ENCODE measurements around the gene MSRB3. TPM values are rescaled to one million over a fixed set of nuclear protein-coding genes. Genes with fewer than 3 reads are reported as not detected.

The MSRB3 gene
- total and polyA plus RNA-seq, 2 experiments from 2014 or later, result 0.95 to 1.7 TPM

DNA sequence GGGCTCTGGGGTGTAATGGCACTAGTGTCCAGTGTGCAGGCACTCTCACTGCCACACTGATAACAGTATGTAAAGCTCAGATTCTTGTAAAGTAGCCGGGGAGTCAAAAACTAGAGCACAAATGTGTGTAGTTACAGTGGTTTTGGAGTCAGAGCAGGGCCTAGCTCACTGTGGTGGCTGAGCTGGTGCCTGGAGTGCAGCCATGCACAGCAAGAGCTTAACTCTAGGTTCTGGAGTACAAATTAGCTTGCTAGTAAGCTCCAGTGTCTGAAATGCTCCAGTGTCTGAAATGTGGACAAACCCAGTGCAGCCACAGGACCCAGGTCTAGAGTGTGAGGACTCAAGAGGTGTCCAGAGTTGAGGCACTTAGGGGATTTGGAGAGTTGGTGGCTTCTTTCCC lies 149.2 kb downstream of the MSRB3 start:
- H3F3A ChIP-seq (replicated peaks; ENCODE audit: low read depth), result no peaks in the 10 kb centered on the region
- H3K9me3 Mint-ChIP-seq, result no peaks in the 10 kb centered on the region
- no peak overlapping the region for H2AFZ ChIP-seq
- no peaks in the 10 kb centered on the region for H3K79me2 ChIP-seq (replicated peaks; ENCODE audit: insufficient read depth)
- H3K4me1 Mint-ChIP-seq, result peaks cover 20% of the 10 kb centered on the region
- DNase-seq (ENCODE audit: low spot score) (no peak), ATAC-seq (no peak)
- peaks cover 11% of the 10 kb centered on the region for H3K4me1 ChIP-seq (ENCODE audit: insufficient read depth)
- no peak overlapping the region for H3K4me3 ChIP-seq
- H3K27me3 Mint-ChIP-seq (ENCODE audit: insufficient read depth, low read depth, poor library complexity), result peaks cover 7% of the 10 kb centered on the region
- no peaks in the 10 kb centered on the region for H3K36me3 Mint-ChIP-seq (ENCODE audit: low read depth)
- no peak overlapping the region for H3K27ac ChIP-seq (ENCODE audit: low read depth)
- H3K4me2 ChIP-seq, result no peak overlapping the region
- H4K20me1 ChIP-seq (replicated peaks; ENCODE audit: insufficient read depth), result no peaks in the 10 kb centered on the region
- no peak overlapping the region for H3K27ac Mint-ChIP-seq
- H3K9me2 ChIP-seq (ENCODE audit: insufficient read depth), result peaks cover 3% of the 10 kb centered on the region; the same call in 1 of the 2 replicates
- TF ChIP-seq ZNF114 (CRISPR knock-in tag; IDR thresholded peaks at IDR 0.05) (no peak), JUNB (IDR thresholded peaks at IDR 0.05; ENCODE audit: unreplicated experiment) (no peak), CREB1 (CRISPR knock-in tag; IDR thresholded peaks at IDR 0.05; ENCODE audit: low read depth) (no peak), EZH2 (IDR thresholded peaks at IDR 0.05; ENCODE audit: low read depth, unreplicated experiment) (no peak), STAT1 (IDR thresholded peaks at IDR 0.05; ENCODE audit: unreplicated experiment) (no peak)
- TF ChIP-seq, protein P1, sequence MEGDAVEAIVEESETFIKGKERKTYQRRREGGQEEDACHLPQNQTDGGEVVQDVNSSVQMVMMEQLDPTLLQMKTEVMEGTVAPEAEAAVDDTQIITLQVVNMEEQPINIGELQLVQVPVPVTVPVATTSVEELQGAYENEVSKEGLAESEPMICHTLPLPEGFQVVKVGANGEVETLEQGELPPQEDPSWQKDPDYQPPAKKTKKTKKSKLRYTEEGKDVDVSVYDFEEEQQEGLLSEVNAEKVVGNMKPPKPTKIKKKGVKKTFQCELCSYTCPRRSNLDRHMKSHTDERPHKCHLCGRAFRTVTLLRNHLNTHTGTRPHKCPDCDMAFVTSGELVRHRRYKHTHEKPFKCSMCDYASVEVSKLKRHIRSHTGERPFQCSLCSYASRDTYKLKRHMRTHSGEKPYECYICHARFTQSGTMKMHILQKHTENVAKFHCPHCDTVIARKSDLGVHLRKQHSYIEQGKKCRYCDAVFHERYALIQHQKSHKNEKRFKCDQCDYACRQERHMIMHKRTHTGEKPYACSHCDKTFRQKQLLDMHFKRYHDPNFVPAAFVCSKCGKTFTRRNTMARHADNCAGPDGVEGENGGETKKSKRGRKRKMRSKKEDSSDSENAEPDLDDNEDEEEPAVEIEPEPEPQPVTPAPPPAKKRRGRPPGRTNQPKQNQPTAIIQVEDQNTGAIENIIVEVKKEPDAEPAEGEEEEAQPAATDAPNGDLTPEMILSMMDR (conservative IDR thresholded peaks at IDR 0.05; ENCODE audit: low read depth in 2 of 2), result no peak
- TF ChIP-seq, protein P2, sequence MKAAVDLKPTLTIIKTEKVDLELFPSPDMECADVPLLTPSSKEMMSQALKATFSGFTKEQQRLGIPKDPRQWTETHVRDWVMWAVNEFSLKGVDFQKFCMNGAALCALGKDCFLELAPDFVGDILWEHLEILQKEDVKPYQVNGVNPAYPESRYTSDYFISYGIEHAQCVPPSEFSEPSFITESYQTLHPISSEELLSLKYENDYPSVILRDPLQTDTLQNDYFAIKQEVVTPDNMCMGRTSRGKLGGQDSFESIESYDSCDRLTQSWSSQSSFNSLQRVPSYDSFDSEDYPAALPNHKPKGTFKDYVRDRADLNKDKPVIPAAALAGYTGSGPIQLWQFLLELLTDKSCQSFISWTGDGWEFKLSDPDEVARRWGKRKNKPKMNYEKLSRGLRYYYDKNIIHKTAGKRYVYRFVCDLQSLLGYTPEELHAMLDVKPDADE (IDR thresholded peaks at IDR 0.05), result no peak
- no peaks in the 10 kb centered on the region for H3K27me3 ChIP-seq (ENCODE audit: insufficient read depth)
- no peak overlapping the region; the same call in 2 of the 3 replicates for H3K4me3 Mint-ChIP-seq
- H3K36me3 ChIP-seq (ENCODE audit: insufficient read depth), result no peaks in the 10 kb centered on the region; the same call in 1 of the 2 replicates

DNA sequence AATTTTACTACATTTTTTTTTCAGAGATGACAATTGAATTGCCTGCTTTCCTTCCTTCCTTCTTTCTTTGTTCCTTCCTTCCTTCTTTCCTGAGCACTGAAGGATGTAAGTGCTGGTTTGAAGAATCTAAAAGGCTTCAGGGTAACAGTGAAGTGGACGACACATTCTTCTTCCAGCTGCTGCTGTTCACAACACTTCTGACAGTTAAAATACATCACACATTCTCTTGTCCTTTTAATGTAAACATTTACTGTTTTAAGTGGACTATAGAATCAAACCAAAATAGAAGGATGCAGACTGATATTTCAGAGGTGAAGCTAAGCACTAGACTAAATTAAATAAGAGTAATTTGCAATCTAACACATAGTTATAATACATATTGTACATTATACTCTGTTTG lies 151.5 kb downstream of the MSRB3 start:
- Mint-ChIP-seq H3K27ac (no peak overlapping the region), H3K4me1 (peaks cover 20% of the 10 kb centered on the region), H3K36me3 (ENCODE audit: low read depth) (no peaks in the 10 kb centered on the region), H3K27me3 (ENCODE audit: insufficient read depth, low read depth, poor library complexity) (peaks cover 7% of the 10 kb centered on the region), H3K4me3 (no peak overlapping the region), H3K9me3 (no peaks in the 10 kb centered on the region)
- ATAC-seq, result no peak
- Histone ChIP-seq H3K4me3 (no peak overlapping the region), H3K27me3 (ENCODE audit: insufficient read depth) (no peaks in the 10 kb centered on the region), H3K79me2 (replicated peaks; ENCODE audit: insufficient read depth) (no peaks in the 10 kb centered on the region), H3K27ac (ENCODE audit: low read depth) (no peak overlapping the region), H4K20me1 (replicated peaks; ENCODE audit: insufficient read depth) (no peaks in the 10 kb centered on the region), H2AFZ (no peak overlapping the region), H3K36me3 (ENCODE audit: insufficient read depth) (no peaks in the 10 kb centered on the region; the same call in 1 of the 2 replicates), H3K4me2 (no peak overlapping the region), H3F3A (replicated peaks; ENCODE audit: low read depth) (no peaks in the 10 kb centered on the region), H3K4me1 (ENCODE audit: insufficient read depth) (peaks cover 11% of the 10 kb centered on the region), H3K9me2 (ENCODE audit: insufficient read depth) (peaks cover 7% of the 10 kb centered on the region; the same call in 1 of the 2 replicates)
- no peak for DNase-seq (ENCODE audit: low spot score)
- TF ChIP-seq JUNB (IDR thresholded peaks at IDR 0.05; ENCODE audit: unreplicated experiment), result no peak
- TF ChIP-seq POLR2AphosphoS5 (IDR thresholded peaks at IDR 0.05; ENCODE audit: low read depth), result no peak
- TF ChIP-seq, protein P2 (IDR thresholded peaks at IDR 0.05), result no peak
- TF ChIP-seq NANOG (IDR thresholded peaks at IDR 0.05; ENCODE audit: borderline replicate concordance), result no peak
- TF ChIP-seq, protein P1 (conservative IDR thresholded peaks at IDR 0.05; ENCODE audit: low read depth in 2 of 2), result no peak
- TF ChIP-seq STAT1 (IDR thresholded peaks at IDR 0.05; ENCODE audit: unreplicated experiment), result no peak
- no peak for TF ChIP-seq EZH2phosphoT487 (IDR thresholded peaks at IDR 0.05; ENCODE audit: unreplicated experiment)
- TF ChIP-seq ZNF331 (CRISPR knock-in tag; IDR thresholded peaks at IDR 0.05; ENCODE audit: low read depth), result no peak
